Measurements from ENCODE around the gene JPH2. TPM values are rescaled to one million over a fixed set of nuclear protein-coding genes. Genes with fewer than 3 reads are reported as not detected.
"Not testable (repeated sequence)": the region's sequence is repeated elsewhere in the genome, so short reads cannot be mapped to it uniquely, and the experiment has no call there.

JPH2 gene
- total RNA-seq, 1 donor from 2014 or later: 11.6 TPM

DNA sequence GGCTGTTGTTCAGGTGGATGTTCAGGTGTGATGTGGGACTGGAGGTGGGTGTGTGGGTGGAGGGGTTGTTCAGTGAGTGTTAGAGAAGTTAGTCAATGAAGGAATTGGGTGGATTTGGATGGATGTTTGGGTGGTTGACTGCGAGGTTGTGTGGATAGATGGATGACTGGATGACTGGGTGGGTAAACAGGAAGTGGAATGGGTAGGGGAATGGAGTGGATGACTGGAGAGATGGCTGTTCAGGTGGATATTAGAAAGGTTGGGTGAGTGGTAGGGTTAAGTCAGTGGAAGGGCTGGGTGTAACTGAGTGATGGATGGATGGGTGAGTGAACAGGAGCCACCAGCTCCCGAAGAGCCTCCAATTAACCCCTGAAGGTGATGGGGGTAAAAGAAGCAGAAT lies 27.9 kb downstream of the JPH2 start:
- DNase-seq (ENCODE audit: low read depth): no peak

DNA sequence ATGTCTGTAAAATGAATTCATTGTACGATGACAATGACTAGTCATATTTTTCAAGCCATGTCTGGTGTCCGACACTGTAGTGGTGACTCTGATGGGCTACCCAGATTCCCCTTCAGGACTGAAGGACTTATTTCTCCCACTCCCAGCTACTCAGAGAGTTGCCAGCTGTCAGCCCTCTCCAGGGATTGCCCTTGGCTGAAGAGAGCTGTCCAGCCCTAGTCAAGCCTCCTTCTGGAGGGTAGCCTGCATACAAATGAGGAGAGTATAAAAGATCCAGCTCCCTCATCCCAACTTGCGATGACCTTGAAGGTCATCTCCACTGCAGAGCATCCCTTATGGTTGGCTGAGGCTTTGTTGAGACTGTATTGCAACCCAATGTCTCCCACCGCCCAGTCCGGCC lies 29.9 kb downstream of the JPH2 start:
- no peak for DNase-seq (ENCODE audit: low read depth)

- no peak for DNase-seq (ENCODE audit: low read depth)
These were observed 32.4 kb downstream of the JPH2 start for GRCh38 chr20:44154521-44155001.

DNA sequence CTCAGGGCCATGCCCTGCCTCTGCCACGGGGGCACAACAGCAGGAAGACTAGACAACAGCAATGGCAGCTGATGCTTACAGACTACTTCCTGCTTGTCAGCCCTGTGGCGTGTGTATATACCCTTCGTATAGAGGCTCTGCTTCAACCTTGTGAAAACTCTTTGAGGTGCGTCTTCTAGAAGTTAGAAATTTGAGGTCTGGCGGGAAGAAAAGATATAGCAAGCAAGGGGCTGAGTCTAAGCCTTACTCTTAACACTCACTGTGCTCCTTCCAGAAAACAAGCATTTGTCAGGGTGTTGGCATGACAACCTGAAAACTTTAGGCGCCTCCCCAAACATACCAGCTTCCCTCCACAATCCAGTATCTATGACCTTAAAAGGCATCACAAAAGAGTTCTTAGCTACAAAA lies 33.3 kb downstream of the JPH2 start:
- peak; percentile 13 for DNase-seq (ENCODE audit: low read depth)

DNA sequence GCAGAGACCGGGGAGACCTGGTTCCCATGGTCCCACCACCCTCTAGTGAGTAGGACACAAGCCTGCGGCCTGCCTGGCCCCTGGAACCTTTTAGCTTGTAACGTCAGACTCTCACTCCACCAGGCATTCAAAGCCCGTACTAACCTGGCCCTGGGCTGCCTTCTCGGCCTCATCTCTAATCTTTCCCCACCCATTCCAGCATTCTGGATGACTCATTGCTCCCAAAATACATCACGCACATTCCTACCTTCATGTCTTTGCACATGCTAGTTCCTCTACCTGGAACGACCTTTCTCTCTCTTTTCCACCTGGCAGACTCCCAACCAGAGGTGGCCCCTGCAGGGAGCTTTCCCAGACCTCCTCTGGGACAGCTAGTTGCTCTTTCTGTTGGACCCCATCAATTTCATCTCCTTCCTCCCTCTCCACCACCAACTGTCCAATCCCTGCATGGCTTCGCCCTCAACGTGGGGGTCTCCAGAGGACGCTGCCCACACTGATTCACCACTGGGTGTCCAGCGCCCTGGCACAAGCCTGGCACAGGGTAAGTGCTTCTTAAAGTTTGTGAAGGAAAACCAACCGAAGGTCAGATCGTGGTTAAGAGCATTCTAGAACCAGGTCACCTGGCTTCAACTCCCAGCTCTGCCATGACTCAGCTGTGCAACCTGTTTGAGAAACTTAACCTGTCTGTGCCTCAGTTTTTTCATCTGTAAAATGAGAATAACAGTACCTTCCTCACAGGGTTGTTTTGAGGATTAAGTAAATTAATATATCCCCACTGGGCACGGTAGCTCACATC lies 35.2 kb downstream of the JPH2 start:
- peak; percentile 28 for DNase-seq (ENCODE audit: low read depth)

DNA sequence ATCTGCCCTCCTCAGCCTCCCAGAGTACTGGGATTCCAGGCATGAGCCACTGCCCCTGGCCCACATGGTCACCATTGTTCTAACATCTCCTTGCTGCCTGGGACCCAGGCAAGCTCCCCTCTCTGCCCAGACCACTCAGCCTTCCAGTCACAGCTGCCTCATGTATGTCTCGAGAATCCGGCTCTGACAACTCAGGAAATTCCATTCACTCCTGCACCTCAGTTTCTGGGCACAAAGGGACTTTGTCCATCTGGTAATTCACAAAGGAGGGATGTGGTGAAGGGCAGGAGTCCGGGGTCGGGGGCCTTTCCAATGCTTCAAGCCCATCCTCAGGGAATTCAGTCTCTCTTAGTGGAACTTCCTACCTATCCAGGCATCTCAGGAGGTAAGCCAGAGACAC lies 40.7 kb downstream of the JPH2 start:
- DNase-seq (ENCODE audit: low read depth): no peak

- no peak for DNase-seq (ENCODE audit: low read depth)
These were observed 41.7 kb downstream of the JPH2 start for GRCh38 chr20:44145131-44145775.

- no peak for DNase-seq (ENCODE audit: low read depth)
These were observed 43.1 kb downstream of the JPH2 start for GRCh38 chr20:44143936-44144335.

DNA sequence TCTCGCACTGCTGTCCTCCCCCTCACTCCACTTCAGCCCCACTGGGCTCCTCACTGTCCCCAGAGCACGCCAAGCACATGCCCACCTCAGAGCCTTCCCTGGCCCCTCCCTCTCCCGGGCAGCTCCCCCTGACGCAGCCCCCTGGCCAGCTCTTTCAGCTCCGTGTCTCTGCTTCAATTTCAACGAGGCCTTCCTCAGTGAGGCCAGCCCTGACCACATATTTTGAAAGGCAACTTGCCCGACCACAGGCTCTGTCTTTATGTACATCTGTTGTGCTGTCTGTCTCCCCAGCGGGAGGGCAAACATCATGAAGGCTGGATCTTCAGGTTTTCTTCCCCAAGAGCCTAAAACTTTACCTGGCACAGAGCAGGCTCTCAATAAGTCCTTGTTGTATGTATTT lies 44.6 kb downstream of the JPH2 start:
- DNase-seq (ENCODE audit: low read depth): no peak

DNA sequence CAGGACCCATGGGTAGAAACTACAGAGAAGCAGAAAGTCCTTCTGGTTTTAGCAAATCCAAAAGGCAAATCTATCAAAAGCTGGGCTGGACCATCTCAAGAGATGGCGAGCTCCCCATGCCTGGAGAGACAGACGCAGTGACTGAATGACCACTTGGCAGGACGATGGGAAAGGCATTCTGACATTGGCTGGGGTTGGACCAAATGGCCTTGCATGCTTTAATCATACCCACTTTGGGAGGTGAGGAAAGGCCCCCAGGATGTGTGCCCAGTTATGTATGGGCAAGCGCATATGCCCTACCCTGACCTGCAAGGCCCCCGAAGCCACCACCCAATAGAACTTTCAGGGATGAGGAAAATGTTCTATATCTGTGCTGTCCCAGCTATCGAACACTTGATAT lies 45.1 kb downstream of the JPH2 start:
- no peak for DNase-seq (ENCODE audit: low read depth)

DNA sequence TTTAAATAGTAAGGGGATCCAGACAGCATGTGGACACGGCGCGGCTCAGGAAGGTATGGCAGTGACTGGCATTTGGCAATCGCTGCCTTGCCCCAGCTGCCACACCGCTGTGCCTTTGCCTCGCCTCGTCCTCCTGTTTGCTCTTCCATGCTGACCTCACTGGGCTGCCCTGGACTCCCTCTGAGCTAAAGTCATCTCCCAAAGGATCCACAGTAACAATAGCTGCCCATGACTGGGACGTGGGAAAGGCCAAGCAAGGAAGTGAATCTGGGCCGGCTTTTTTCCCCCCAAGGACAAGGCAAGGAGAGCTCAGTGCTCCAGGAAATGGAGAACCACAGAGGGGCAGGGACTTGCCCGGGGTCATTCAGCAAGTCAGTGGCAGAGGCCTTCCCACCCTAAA lies 48.1 kb downstream of the JPH2 start:
- no peak for DNase-seq (ENCODE audit: low read depth)

- DNase-seq (ENCODE audit: low read depth): peak; percentile 41
These were observed 49.7 kb downstream of the JPH2 start for GRCh38 chr20:44137266-44137801.

GRCh38 chr20:44136579-44137265 lies 50.3 kb downstream of the JPH2 start:
- DNase-seq (ENCODE audit: low read depth): no peak

GRCh38 chr20:44135417-44136204 lies 51.4 kb downstream of the JPH2 start:
- no peak for DNase-seq (ENCODE audit: low read depth)

GRCh38 chr20:44135012-44135412 lies 52.0 kb downstream of the JPH2 start:
- no peak for DNase-seq (ENCODE audit: low read depth)

GRCh38 chr20:44133424-44133823 lies 53.6 kb downstream of the JPH2 start:
- no peak for DNase-seq (ENCODE audit: low read depth)

DNA sequence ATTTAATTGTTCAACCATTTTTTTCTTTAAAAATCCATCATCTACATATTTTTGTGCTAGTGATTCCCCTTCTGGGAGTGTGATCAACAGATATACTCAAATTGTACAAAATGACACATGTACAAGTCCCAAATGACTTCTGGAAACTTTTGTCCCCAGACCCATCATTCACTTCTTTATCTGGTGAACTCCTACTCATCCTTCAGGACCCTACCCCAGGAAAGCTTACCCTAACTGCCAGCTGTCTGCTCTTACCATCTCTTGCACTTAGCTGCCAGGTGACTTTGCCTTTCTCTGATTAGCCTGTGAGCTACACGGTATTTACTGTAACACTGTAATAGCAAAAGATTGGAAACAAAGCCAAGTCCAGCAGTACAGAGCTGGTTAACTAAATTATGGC lies 55.3 kb downstream of the JPH2 start:
- DNase-seq (ENCODE audit: low read depth): no peak

- DNase-seq (ENCODE audit: low read depth): peak; percentile 46
These were observed 56.9 kb downstream of the JPH2 start for GRCh38 chr20:44129911-44130718.

- DNase-seq (ENCODE audit: low read depth): not testable (repeated sequence)
These were observed 57.7 kb downstream of the JPH2 start for GRCh38 chr20:44129300-44129699.

DNA sequence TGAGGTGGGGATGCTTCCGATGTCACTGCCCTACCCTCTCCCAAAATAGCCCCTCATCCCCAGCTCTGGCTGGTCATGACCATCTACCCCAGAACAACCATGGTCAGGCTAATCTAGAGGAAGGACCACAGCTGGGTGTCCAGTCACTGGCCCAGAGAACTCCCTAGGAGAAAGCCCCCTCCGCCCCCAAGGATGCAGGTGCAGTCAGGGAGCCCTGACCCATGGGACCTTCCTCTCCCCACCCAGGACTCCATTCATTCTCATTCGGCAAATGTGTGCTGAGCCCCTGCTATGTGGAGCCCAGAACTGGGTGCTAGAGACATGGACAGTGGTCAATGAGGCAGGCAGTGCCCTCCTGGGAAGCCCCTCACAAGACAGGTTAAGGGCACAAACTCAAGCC lies 60.5 kb downstream of the JPH2 start:
- DNase-seq (ENCODE audit: low read depth): no peak

Data from renal cortical epithelial cell (primary cell).